Activated gamma-delta T cell (primary cell): ENCODE data around the gene TOB1.
"Not testable (repeated sequence)": the region's sequence is repeated elsewhere in the genome, so short reads cannot be mapped to it uniquely, and the experiment has no call there.

Source experiments
- DNase-seq: peaks from one replicate; lab custom pipeline; 2025; lab: John Stamatoyannopoulos, UW

The TOB1 gene

GRCh38 chr17:50868602-50869001 is 2.4 kb upstream of the TOB1 start:
- DNase-seq, result no peak

GRCh38 chr17:50868140-50868438 is 1.9 kb upstream of the TOB1 start:
- DNase-seq, result no peak

GRCh38 chr17:50867363-50868139 is 1.4 kb upstream of the TOB1 start:
- peak; percentile 49 for DNase-seq

GRCh38 chr17:50866950-50867362 is 802 bp upstream of the TOB1 start:
- DNase-seq, result peak; percentile 47

GRCh38 chr17:50865868-50866260 is 290 bp downstream of the TOB1 start:
- DNase-seq, result no peak

GRCh38 chr17:50865060-50865867 is 890 bp downstream of the TOB1 start:
- DNase-seq, result peak; percentile 30

- no peak for DNase-seq
These were observed 1.5 kb downstream of the TOB1 start for GRCh38 chr17:50864747-50865059.

GRCh38 chr17:50863931-50864330 is 2.2 kb downstream of the TOB1 start:
- no peak for DNase-seq

- DNase-seq, result no peak
These were observed 2.8 kb downstream of the TOB1 start for GRCh38 chr17:50863221-50863843.

GRCh38 chr17:50861822-50862528 is 4.2 kb downstream of the TOB1 start:
- no peak for DNase-seq

- DNase-seq, result no peak
These were observed 4.8 kb downstream of the TOB1 start for GRCh38 chr17:50861334-50861676.

GRCh38 chr17:50859727-50860126 is 6.4 kb downstream of the TOB1 start:
- not testable (repeated sequence) for DNase-seq

GRCh38 chr17:50858486-50859225 is 7.5 kb downstream of the TOB1 start:
- no peak for DNase-seq

GRCh38 chr17:50856431-50856830 is 9.7 kb downstream of the TOB1 start:
- no peak for DNase-seq

- DNase-seq, result no peak
These were observed 10.3 kb downstream of the TOB1 start for GRCh38 chr17:50855708-50856330.

GRCh38 chr17:50853781-50854180 is 12.4 kb downstream of the TOB1 start:
- DNase-seq, result no peak

GRCh38 chr17:50853015-50853615 is 13.0 kb downstream of the TOB1 start:
- DNase-seq, result no peak

GRCh38 chr17:50850640-50851039 is 15.5 kb downstream of the TOB1 start:
- DNase-seq, result no peak

GRCh38 chr17:50848711-50849110 is 17.4 kb downstream of the TOB1 start:
- no peak for DNase-seq

GRCh38 chr17:50848039-50848438 is 18.1 kb downstream of the TOB1 start:
- no peak for DNase-seq

GRCh38 chr17:50847566-50847965 is 18.6 kb downstream of the TOB1 start:
- no peak for DNase-seq
